Stimulated activated CD4-positive, alpha-beta T cell treated with anti-CD3 and anti-CD28 coated beads, Interleukin-12 subunit alpha, Interleukin-12 subunit beta, amount 100 ng/mL, for 4 hours (primary cell): ENCODE data around the gene LYRM4.

Experiments used
- DNase-seq: peaks from one replicate; pipeline ENCODE4 v3.0.0-alpha.2; 2020

Gene LYRM4

GRCh38 chr6:5203546-5203945 is 57.2 kb downstream of the LYRM4 start:
- no peak for DNase-seq

- no peak for DNase-seq
Measured at GRCh38 chr6:5202941-5203340, 57.8 kb downstream of the LYRM4 start.

- no peak for DNase-seq
Measured at GRCh38 chr6:5202206-5202605, 58.5 kb downstream of the LYRM4 start.

- DNase-seq: no peak
Measured at GRCh38 chr6:5201271-5201670, 59.5 kb downstream of the LYRM4 start.

GRCh38 chr6:5199702-5200101 is 61.0 kb downstream of the LYRM4 start:
- DNase-seq: no peak

- no peak for DNase-seq
Measured at GRCh38 chr6:5199283-5199682, 61.5 kb downstream of the LYRM4 start.

GRCh38 chr6:5197084-5197483 is 63.7 kb downstream of the LYRM4 start:
- DNase-seq: no peak

GRCh38 chr6:5192135-5192794 is 68.5 kb downstream of the LYRM4 start:
- no peak for DNase-seq

GRCh38 chr6:5191722-5192121 is 69.0 kb downstream of the LYRM4 start:
- no peak for DNase-seq

- no peak for DNase-seq
Measured at GRCh38 chr6:5191222-5191621, 69.5 kb downstream of the LYRM4 start.

GRCh38 chr6:5190507-5190906 is 70.2 kb downstream of the LYRM4 start:
- DNase-seq: no peak

- no peak for DNase-seq
Measured at GRCh38 chr6:5188646-5189045, 72.1 kb downstream of the LYRM4 start.

GRCh38 chr6:5184878-5185277 is 75.9 kb downstream of the LYRM4 start:
- no peak for DNase-seq

- DNase-seq: no peak
Measured at GRCh38 chr6:5184218-5184617, 76.5 kb downstream of the LYRM4 start.

- no peak for DNase-seq
Measured at GRCh38 chr6:5181510-5182317, 79.0 kb downstream of the LYRM4 start.

GRCh38 chr6:5180636-5181035 is 80.1 kb downstream of the LYRM4 start:
- DNase-seq: no peak

- DNase-seq: no peak
Measured at GRCh38 chr6:5179917-5180316, 80.8 kb downstream of the LYRM4 start.

GRCh38 chr6:5178806-5179205 is 81.9 kb downstream of the LYRM4 start:
- no peak for DNase-seq

GRCh38 chr6:5175635-5176034 is 85.1 kb downstream of the LYRM4 start:
- DNase-seq: no peak

- DNase-seq: no peak
Measured at GRCh38 chr6:5174756-5175549, 85.8 kb downstream of the LYRM4 start.

GRCh38 chr6:5174244-5174643 is 86.5 kb downstream of the LYRM4 start:
- peak; percentile 4 for DNase-seq

GRCh38 chr6:5173810-5174209 is 86.9 kb downstream of the LYRM4 start:
- DNase-seq: no peak

GRCh38 chr6:5172897-5173474 is 87.8 kb downstream of the LYRM4 start:
- DNase-seq: no peak
